Fibroblast of the aortic adventitia (primary cell): ENCODE data around the gene AADAT. TPM values are rescaled to one million over a fixed set of nuclear protein-coding genes. Genes with fewer than 3 reads are reported as not detected.
"Not testable (repeated sequence)": the region's sequence is repeated elsewhere in the genome, so short reads cannot be mapped to it uniquely, and the experiment has no call there.

Source experiments
- DNase-seq: peaks from one replicate; pipeline ENCODE4 v3.0.0-alpha.2; 2010; ENCODE audit warnings: low read depth
- H3K4me3 ChIP-seq: 2 replicates; pipeline ENCODE4 v1.5.1; 2011; ENCODE audit warnings: low read depth, mild to moderate bottlenecking, control low read depth, low read length, moderate library complexity
- CTCF ChIP-seq: IDR thresholded peaks from 2 replicates; pipeline ENCODE4 v1.5.1; 2011; ENCODE audit warnings: mild to moderate bottlenecking, low read length, control low read depth, inconsistent platforms; ENCODE audit not compliant: insufficient read depth
- total RNA-seq: library from RNA; depleted of rRNA; stranded (reverse); fragments of >200 nt; gene quantifications from 2 replicates; pipeline ENCODE4 v1.2.3, GENCODE V29; 2012; ENCODE audit warnings: low replicate concordance

Gene AADAT
- total RNA-seq, 1 donor: 6.2 TPM

GRCh38 chr4:170110285-170110672 lies 20.5 kb upstream of the AADAT start:
- H3K4me3 ChIP-seq: no peak overlapping the region
- no peak for DNase-seq
- no peak for TF ChIP-seq CTCF

GRCh38 chr4:170109586-170110284 lies 20.0 kb upstream of the AADAT start:
- H3K4me3 ChIP-seq: no peak overlapping the region
- TF ChIP-seq CTCF: no peak
- DNase-seq: peak; percentile 51

GRCh38 chr4:170106900-170107299 lies 17.1 kb upstream of the AADAT start:
- TF ChIP-seq CTCF: no peak
- H3K4me3 ChIP-seq: no peak overlapping the region

GRCh38 chr4:170102426-170102825 lies 12.7 kb upstream of the AADAT start:
- no peak for DNase-seq
- no peak for TF ChIP-seq CTCF
- no peak overlapping the region for H3K4me3 ChIP-seq

More at GRCh38 chr4:170106900-170107299, 17.1 kb upstream of the AADAT start:
- DNase-seq: no peak

GRCh38 chr4:170098171-170098570 lies 8.4 kb upstream of the AADAT start:
- H3K4me3 ChIP-seq, DNase-seq: not testable (repeated sequence)

- TF ChIP-seq CTCF: no peak
- H3K4me3 ChIP-seq: no peak overlapping the region
- no peak for DNase-seq
Measured at GRCh38 chr4:170097681-170098080, 7.9 kb upstream of the AADAT start.

- no peak for DNase-seq
- TF ChIP-seq CTCF: no peak
- no peak overlapping the region for H3K4me3 ChIP-seq
Measured at GRCh38 chr4:170093973-170094535, 4.3 kb upstream of the AADAT start.
